AG09309 (cell line): ENCODE measurements around the gene SNX10.

Experiments used
- DNase-seq: peaks from one replicate; pipeline ENCODE4 v3.0.0-alpha.2; 2010; ENCODE audit warnings: low read depth
- H3K4me3 ChIP-seq: 2 replicates; pipeline ENCODE4 v1.5.1; 2011; ENCODE audit warnings: mild to moderate bottlenecking, low read depth, low read length, moderate library complexity; ENCODE audit not compliant: control insufficient read depth
- TF ChIP-seq, protein P1 (sequence below): IDR thresholded peaks from 2 replicates; pipeline ENCODE4 v1.5.1; 2011; ENCODE audit warnings: mild to moderate bottlenecking, low read depth, low read length, inconsistent platforms; ENCODE audit not compliant: insufficient read depth, control insufficient read depth; ENCODE audit errors: missing control alignments

The SNX10 gene

GRCh38 chr7:26372249-26372648 lies 80.6 kb downstream of the SNX10 start:
- TF ChIP-seq, protein P1, sequence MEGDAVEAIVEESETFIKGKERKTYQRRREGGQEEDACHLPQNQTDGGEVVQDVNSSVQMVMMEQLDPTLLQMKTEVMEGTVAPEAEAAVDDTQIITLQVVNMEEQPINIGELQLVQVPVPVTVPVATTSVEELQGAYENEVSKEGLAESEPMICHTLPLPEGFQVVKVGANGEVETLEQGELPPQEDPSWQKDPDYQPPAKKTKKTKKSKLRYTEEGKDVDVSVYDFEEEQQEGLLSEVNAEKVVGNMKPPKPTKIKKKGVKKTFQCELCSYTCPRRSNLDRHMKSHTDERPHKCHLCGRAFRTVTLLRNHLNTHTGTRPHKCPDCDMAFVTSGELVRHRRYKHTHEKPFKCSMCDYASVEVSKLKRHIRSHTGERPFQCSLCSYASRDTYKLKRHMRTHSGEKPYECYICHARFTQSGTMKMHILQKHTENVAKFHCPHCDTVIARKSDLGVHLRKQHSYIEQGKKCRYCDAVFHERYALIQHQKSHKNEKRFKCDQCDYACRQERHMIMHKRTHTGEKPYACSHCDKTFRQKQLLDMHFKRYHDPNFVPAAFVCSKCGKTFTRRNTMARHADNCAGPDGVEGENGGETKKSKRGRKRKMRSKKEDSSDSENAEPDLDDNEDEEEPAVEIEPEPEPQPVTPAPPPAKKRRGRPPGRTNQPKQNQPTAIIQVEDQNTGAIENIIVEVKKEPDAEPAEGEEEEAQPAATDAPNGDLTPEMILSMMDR: no peak
- DNase-seq: no peak
- H3K4me3 ChIP-seq: no peak overlapping the region

- no peak for DNase-seq
- TF ChIP-seq, protein P1: no peak
- no peak overlapping the region for H3K4me3 ChIP-seq
Observed at GRCh38 chr7:26372704-26373103, 81.0 kb downstream of the SNX10 start.

DNA sequence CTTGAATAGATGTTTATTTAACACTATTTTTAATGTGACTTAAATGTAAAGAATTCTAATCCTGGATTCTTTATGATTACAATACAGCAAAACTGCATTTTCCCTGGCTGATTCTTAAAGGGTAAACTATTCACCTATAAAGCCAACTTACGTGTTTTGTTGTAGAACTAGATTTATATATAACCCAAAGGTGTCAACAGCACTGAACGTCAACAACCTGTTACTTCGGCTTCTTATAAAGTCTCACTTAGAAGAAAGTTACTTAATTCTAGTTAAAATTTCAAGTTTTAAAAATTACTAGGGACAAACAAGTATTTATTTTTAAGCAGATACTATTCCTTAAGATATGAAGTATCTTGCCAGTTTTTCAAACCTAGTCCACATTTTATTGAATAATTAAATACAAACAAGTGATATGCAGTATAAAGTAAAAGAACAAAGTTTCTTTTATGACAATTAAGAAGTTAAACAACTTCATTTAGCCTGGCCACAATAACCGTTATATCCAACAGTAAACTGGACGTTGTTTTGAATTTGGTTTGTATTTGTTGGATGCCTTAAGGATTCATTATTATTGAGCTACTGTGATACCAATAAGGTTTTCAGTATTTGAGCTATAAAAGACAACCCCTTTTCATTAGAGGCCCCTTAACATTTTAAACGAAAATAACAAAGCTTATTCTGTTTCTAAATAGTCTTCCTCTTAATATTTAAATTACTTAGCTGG lies 83.1 kb downstream of the SNX10 start:
- DNase-seq: no peak
- no peak overlapping the region for H3K4me3 ChIP-seq
- TF ChIP-seq, protein P1: no peak

GRCh38 chr7:26375726-26376174 lies 84.1 kb downstream of the SNX10 start:
- no peak overlapping the region for H3K4me3 ChIP-seq
- no peak for DNase-seq
- TF ChIP-seq, protein P1: no peak

- no peak overlapping the region for H3K4me3 ChIP-seq
- TF ChIP-seq, protein P1: no peak
- DNase-seq: no peak
Observed at GRCh38 chr7:26376175-26376917, 84.7 kb downstream of the SNX10 start.

- TF ChIP-seq, protein P1: no peak
- H3K4me3 ChIP-seq: no peak overlapping the region
- no peak for DNase-seq
Observed at GRCh38 chr7:26378016-26378415, 86.4 kb downstream of the SNX10 start.
